Activated naive CD4-positive, alpha-beta T cell treated with anti-CD3 and anti-CD28 coated beads, Interleukin-2, amount 50 U/mL, for 16 hours (primary cell): ENCODE measurements around the gene ATAT1.
"Not testable (repeated sequence)": the region's sequence is repeated elsewhere in the genome, so short reads cannot be mapped to it uniquely, and the experiment has no call there.

Experiments
- DNase-seq: peaks from one replicate; pipeline ENCODE4 v3.0.0-alpha.2; 2020

ATAT1 gene

DNA sequence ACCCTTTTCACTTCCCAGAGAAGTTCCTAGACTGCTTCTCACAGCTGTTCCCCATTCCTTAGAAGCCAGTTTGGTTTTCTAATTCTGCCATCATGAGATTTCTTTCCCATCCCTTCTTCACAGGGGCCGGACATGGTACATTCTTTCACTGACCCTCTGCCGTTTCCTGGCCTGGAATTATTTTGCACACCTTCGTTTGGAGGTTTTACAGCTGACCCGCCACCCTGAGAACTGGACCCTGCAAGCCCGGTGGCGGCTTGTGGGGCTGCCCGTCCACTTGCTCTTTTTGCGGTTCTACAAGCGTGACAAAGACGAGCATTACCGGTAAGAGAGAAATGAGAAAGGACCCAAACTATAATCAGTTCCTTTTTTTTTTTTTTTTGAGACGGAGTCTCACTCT lies 24.5 kb downstream of the ATAT1 start:
- no peak for DNase-seq

DNA sequence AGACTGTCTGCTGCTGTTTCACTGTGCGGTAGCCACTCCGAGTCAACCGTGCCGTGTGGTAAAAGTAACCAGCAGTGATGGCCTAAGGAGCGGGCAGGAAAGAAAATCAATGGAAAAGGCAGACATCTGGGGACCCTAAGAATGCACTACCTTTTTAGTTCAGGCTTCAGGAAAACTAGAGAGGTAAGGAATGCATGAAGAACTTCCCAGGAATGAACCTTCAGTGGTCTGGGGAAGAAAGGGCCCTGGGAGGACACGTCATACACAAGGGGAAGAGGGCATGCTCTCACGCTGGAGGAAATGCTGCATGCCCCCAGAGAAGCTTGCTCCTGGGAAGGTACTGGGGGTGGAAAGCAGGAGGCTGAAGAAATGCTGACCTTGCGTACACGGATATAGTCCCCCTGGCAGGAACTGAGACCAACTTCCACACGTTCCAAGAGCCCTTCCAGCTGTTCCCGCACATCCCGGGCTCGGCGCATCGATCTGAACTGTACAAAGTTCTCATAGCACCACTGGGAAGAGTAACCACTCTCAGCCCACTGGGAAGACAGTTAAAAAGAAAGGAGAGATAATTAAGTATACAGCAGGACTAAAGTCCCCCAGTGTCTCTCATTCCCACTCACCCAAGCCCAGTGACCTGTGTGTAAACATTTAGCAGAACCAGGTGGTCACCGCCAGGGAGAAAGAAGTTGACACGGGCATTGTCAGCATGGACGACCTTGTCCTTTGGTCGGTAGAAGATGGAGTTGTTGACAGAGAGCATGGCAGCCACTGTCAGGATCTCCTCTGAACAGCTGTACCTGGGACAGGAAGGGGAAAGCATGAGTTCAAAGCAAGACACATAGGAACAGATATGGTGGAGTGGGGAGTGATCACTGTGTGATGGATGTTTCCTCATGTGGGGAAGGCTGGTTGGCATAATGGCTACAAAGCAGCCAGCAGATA lies 28.4 kb downstream of the ATAT1 start:
- DNase-seq = no peak

DNA sequence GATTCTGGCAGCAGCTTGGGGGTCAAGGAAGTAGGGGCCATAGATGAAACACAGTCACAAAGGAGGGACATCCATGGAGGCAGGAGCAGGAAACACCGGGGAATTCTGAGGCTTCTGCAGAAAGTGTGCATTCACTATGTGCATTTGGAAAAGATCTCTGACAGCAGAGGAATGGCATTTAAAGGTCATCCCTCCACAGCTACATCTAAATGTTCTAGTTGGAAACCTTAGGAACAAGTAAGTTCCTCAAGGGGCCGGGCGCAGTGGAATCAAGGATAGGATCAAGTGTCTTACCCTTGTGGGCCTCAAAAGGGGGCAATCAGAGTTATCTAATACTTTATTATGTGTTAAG lies 29.0 kb downstream of the ATAT1 start:
- no peak for DNase-seq

DNA sequence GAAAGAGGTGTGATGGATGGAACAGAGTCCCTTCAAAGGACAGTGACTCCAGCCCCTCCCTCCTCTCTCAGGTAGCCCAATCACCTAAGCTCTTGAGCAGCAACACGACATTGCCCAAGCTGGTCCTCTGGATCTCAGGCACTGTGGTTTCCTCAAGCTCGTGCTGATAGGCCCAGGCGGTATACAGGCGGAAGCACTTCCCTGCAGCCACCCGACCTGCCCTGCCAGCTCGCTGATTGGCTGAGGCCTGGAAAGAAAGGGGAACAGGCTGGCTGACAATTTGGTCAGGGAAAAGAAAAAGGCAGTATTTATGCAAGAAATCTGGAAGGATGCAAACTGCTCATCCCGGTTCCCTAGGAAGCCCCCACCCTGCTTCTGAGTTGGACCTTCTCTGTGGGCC lies 29.8 kb downstream of the ATAT1 start:
- no peak for DNase-seq

DNA sequence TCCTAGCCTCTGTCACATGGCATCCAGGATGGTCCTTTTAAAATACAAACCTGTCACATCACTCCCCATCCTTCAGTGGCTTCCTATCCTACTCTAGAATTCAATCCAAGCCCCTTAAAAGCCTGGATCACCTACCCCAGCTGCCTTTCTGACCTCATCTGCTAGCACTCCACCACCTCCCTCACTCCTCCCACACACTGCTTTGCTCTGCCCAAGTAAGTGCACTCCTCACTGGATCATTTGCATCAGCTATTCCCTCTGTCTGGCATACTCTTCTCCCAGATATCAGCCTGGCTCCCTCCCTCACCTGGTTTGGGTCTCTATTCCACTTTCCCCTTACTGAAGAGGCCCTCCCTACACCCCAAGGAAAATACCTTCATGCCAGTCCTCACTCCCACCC lies 30.8 kb downstream of the ATAT1 start:
- DNase-seq = no peak

DNA sequence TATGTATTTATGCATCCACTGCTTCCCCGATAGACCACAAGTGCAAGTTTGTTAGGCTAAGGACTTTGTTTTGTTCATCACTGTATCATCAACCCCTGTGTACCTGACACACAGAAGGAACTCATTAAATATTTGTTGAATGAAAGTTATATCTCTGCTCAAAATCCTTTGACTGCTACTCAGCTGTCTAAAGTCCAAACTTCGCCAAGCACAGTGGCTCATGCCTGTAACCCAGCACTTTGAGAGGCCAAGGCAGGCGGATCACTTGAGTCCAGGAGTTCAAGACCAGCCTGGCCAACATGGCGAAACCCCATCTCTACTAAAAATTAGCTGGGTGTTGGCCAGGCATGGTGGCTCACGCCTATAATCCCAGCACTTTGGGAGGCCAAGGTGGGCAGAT lies 31.2 kb downstream of the ATAT1 start:
- not testable (repeated sequence) for DNase-seq

DNA sequence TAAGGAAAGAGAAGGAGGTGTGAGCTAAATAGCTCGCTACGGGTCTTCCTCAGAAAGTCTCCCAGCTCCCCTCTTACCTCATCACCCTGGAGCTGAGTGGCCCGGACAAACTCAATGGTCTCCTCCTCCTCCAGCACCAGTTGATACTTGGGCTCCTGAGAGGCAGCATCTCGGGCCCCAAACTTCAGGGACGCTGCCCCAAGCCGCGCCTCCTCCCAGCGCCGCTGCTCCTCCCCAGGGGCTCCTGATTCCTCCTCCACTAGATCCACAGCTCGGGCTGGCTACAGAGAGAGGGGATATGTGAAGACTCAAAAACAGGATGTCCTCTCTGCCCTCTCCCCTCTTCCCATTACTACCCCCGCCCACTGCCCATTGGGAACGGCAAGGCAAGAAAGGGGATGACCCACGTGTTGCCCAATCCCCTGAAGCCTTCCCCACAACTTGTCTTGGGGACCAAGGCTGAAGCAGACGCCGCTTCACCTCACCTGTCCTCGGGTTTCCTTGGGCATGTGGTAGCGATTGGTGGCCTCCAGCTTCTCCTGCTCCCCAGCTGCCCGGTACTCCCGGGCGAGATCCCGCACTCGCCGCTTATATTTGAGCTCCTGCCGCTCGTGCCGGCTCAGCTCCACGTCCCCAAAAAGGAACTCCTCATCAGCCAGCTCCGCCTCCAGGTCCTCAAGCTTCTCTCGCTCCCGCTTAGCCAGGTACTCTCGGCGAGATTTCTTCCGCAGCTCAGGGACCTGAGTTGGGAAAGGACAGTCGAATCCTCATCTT lies 38.5 kb downstream of the ATAT1 start:
- no peak for DNase-seq

DNA sequence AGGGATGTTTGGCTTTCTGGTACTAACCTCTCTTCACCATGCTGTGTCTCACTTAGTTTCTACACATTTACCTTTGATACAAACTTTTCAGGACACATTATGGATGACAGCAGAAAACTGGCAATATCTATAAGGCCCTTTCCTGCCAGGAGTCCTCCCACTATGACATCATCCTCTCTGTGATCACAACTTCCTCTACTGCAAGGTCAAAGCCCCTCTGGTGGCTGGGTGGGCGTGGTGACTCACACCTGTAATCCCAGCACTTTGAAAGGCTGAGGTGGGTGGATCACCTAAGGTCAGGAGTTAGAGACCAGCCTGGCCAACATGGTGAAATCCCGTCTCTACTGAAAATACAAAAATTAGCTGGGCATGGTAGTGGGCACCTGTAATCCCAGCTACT lies 39.6 kb downstream of the ATAT1 start:
- DNase-seq = peak; percentile 43

DNA sequence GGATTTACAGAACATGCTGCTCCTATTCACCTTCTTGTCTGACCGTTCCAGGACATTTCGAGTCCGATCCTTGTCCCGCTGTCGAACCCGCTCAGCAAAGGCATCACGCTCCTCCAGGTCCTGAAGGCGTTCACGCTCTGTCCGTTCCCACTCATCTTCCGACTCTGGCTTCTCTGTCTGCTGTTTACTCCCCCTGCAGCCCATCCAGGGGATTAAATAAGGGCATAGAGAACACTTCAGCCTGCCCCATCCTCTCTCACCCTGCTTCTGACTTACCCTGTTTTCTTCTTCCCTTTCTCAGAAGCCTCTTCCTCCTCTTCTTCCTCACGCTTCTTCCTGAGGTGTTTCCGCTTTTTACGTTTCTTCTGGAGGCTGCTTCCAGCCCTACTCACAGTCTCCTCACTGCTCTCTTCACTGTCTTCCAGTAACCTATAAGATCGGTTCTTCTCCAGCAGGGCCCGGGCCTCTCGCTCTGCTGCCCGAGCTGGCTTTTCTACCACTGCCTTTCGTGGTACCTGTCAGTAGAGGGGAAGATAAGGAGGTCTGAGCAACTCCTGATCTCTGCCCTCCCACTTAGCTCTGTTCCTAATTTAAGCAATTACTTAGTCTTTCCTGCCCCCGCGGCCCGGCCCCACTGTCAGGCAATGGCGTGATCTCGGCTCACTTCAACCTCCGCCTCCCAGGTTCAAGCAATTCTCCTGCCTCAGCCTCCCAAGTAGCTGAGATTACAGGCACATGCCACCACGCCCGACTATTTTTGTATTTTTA lies 44.3 kb downstream of the ATAT1 start:
- no peak for DNase-seq

DNA sequence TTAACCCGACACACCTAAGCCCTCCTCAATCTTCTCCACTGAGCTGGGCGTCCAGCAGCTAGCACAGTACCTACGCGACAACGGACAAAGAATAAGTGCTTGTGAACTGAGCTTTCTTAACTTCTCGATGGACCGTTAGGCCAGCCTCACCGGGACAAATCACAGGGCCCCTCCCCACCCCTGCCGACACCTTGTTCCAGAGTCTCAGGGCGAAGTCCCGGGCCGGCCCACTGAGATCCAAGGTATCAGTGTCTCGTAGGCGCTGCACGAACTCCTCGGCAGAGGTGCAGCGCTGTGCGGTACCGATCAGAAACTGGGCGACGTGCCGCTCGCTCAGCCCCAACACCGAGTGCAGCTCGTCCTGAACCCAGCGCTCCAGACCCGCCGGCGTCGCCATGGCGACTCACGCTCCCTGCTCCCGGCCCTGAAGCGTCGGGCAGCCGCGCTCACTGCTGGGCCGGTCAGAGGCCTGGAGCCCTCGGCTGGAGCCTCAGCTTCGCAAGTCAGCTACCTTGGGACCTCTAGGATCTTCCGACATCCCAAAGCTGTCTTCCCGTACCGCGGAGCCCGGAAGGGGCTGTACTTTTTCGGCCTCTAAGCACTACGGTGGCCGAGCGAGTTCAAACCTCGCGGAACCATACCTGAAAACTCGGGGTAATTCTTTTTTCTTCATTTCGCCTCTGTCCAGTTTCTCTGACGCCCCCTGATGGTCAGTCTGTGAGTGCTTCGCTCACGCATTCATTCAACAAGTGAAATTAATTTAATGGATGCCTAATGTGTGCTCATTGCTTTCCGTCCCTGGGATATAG lies 46.0 kb downstream of the ATAT1 start, which contains the start of gene DHX16:
TSS of gene DHX16 (minus strand) at position 562 of the 809 bp plus-strand sequence. CDS start at position 397, 165 bp downstream.
- DNase-seq = peak; percentile 86

DNA sequence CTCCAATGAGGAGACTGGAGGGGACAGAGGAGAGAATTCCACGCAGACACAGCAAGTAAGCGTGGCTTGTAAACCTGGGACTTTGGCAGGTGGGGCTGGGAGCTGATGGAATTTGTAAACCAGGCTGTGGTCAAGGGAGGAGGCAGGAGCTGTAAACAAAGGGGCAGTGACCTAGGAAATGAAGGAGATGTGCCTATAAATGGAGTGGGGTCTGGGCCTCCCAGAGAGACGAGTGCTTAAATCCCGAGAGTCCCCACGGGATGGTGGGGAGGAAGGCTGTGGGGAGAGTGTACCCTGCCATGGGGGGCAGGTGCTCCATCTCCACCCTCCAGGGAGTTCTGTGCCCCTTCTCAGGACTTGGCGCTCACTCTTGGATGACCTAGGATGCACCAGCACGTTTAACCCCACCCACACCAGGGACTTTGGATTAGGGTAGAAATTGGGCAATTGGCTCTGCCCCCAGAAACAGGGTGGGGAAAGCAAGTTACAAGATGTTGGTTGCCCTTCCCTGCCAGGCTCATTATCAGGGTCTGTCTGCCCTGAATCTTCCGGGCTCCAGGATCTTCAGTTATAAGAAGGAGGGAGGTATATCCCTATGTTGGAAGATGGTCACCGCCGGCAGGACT lies 50.1 kb downstream of the ATAT1 start:
- no peak for DNase-seq

DNA sequence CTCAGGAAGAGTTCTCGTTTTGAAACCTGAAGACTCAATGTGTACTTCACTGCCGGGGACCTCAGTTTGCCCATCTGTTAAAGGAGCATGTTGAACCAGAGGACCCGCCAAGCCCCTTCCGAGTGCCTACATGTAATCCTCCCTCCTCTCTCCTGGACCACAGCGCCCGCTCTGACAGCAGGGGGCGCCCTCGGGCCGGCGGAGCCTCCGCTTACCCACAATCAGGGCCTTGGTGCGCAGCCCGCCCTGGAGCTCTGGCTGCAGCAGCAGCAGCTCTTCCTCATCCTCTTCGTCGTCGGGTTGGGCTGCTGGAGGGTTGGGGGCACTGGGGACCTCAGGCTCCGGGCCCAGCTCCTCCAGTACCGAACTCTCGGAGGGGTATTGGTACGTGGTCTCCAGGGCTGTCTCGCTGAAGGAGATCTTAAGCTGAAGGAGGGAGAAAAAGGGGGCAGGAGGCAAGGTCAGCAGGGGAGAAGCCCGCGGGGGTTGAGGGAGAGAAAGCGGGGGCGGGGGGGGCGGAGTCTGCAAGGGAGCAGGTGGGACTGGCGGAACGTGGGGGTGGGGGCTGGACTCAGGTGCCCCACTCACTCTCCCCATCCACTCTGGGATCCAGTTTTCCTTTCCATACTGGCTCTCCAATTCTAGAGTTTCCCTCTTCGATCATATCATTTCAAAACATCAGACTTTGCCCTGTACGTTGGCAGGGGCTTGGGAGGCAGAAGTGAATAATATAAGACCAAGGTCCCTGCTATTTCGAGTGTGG lies 52.5 kb downstream of the ATAT1 start:
- DNase-seq = peak; percentile 92

DNA sequence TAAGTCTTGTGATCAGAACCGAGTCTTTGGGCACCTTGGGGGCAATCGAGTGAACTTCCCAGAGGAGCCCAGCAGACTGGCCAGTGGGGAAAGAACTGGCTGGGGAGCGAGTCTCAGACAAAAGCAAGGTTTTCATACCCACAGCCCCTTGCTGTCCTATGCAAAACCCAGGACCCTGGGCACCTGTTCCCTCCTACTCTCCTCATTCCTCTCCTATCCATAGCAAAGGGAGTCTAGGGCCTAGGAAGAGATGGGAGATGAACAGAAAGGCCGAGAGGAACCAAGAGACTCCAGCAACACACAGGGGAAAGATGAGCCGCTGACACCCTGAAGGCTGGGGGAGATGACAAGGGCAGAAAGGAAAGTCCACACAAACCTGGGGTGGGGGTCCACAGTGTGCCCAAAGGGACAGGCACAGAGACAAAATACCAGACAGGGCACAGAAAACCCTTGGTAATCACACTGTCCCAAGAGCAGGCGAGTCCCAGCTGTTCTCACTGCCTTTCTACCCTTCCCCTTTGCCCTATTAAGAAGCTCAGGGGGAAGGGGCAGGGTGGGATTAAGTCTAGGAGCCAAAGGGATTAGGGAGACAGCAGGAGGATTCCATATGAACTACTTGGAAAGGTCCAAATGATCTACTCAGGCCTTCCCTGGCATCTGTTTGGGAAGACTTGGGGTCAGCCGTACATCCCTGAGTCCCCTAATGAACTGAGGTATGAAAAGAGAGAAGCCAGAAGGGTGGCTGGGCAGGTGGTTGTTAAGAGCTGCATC lies 53.3 kb downstream of the ATAT1 start:
- no peak for DNase-seq

DNA sequence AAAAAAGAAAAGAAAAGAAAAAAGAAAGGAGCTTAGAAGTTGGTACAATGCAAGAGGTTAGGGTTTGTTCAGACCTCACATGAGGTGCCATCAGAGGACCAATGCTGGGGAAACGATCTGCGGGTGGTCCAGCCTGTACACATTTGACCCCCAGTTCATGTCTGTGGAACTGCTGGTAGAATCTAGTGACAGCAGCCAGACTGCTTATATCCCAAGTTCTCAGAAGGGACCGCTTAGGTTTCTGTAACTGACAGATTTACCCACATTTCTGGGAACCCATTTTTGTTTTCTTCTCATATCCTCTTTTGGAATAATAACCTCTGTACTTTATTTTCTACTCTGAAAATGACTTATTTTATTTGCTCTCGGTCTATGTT lies 55.1 kb downstream of the ATAT1 start:
- no peak for DNase-seq

DNA sequence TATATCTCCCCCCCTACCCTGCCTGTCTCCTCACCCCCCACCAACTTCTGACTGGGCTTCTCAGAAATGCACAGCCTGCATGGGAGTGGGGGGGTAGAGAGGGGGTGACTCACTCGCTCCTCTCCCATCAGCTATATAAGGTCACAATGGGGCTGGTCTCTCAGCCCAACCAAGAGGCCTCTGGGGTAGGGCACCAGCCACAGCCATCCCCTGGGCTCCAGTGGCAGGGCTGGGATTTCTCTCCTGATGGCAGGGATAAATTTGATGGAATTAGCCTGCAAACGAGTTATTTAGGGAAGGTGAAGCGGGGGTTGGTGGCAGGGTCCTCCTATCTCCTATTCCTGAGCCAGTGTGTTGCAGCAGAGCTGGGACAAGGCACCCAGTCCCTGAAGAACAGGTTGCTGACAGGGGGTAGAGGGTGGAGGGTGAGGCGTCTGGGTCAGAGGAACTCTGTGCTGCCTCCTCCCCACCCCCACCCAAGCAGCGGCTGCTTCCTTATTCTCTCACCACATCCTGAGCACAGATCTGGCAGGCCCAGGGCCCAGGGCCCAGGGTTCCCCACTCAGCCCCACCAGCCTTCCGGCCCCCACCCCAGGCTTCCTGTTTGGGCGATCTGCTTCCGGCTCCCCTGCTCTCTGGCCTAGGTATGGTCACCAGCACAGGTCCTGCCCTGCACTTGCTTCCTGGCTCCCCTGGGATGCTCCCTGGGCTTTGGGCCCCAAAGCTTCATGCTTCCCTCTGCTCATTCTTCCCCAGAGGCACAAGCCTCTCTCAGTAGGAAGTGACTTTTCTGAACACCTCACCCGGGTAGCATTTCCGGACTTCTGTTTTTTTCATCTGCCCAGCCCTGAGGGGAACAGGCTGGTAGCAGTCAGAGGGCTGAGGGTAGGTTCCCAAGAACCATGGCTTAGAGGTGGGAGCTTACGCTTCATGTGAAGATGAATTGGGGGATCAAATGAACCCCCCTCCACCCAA lies 55.8 kb downstream of the ATAT1 start:
- peak; percentile 85 for DNase-seq

DNA sequence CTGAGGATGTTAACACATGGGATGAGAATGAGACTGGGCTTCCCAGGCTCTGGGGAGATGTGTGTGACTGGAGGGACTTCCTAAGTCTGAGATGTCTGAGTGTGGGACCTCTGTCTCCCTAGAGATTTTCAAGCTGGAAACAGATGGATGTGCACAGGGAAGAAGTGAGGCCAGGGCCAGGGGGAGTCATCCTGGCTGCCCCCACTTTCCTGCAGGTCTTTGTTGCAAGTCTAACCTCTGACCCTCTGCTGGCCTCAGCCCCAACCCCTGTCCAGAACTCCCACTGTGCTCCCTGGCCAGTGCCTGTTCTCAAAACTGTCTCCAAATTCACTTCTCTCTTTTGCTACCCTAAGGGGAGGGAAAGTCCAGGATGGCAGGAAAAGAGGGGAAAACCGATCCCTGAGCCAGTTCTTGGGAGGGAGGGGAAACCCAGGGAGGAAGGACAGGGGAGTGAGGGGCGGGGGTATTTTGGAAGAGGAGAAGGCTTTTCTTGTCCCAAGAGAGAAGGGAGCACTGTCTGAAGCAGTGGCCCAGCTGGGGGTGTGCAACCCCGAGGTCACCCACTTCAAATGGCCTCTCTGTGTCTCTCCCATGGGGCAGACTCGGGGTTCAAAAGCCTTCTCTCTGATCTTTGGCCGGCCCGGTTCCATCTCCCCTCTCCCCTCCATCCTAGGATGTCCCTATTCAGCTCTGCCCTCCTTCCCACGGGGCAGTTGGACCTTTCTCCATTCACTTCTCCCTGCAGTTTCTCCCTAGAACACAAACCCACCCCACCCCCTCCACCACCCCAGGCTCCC lies 56.7 kb downstream of the ATAT1 start:
- DNase-seq = no peak

DNA sequence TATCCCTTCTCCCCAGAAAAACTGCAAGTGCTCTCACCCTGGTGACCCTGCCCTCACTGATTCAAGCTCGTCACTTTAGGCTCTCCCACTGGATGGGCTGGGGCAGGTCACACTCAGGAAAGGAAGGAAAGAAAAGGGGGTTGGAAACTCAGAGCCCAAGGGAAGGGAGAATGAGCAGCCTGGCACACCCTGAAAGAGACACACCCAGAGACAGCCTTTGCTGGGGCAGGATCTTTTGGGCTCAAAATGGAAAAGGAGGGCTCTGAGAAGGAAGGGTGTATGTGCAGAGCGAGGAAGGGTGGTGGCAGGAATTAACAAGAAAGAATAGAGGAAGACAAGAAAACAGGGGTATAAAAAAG lies 57.3 kb downstream of the ATAT1 start:
- no peak for DNase-seq
